Stimulated activated naive CD8-positive, alpha-beta T cell treated with anti-CD3 and anti-CD28 coated beads, Interleukin-15, Interleukin-2, amounts not matched to agents 100 U/mL and 50 U/mL, for 24 hours (primary cell): ENCODE data around the gene GPC5.

Source experiments
- ATAC-seq: fragments of 150-1000 bp; cut with Tn5 transposase; one replicate; pipeline ENCODE4 v1.10.0; 2021
- DNase-seq: peaks from one replicate; pipeline ENCODE4 v3.0.0; 2021

GPC5 gene

GRCh38 chr13:92387245-92387644, 988.8 kb downstream of the GPC5 start:
- DNase-seq (no peak), ATAC-seq (no peak)

DNA sequence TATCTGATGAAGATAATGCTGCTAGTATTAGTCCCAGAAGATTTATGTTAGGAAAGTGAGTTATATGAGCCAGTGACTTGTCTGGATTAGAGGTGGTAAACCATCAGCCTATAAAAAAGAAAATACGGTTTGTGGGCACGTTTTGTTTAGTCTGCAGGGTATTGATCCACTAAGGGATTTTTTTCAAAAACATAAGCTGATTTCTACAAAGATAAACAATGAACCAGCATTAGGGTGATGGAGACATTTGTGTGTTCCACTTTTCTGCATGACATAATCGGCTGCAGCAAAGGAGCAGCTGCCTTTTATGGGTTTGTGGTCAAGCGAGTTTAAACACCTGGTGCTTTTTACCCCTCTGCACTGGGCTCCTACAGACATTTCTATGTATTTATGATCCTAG, 991.8 kb downstream of the GPC5 start:
- no peak for ATAC-seq
- no peak for DNase-seq

DNA sequence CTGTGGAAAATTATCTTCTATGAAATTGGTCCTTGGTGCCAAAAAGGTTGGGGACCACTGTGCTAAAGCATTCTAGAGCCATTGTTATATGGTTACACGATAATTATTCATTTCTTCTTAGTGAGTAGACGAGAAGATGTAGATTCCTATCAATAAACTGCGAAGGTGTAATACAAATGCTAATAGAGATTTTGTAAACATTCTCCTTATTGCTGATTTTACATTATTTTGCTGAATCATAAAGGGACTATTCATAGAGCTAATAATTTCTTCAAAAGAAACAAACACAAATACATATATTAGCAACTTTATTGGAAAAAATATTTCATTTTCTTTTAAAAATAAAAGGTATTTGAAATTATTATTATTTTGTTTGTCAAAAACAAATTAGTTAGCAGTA, 1005.2 kb downstream of the GPC5 start:
- DNase-seq (no peak), ATAC-seq (no peak)

- no peak for ATAC-seq
These were observed 1009.4 kb downstream of the GPC5 start for GRCh38 chr13:92407858-92408257.

GRCh38 chr13:92412481-92412880, 1014.1 kb downstream of the GPC5 start:
- no peak for DNase-seq
- ATAC-seq, result no peak

More at GRCh38 chr13:92407858-92408257, 1009.4 kb downstream of the GPC5 start:
- DNase-seq, result no peak

- no peak for DNase-seq
These were observed 1014.6 kb downstream of the GPC5 start for GRCh38 chr13:92412996-92413395.

GRCh38 chr13:92413452-92413851, 1015.0 kb downstream of the GPC5 start:
- ATAC-seq (no peak), DNase-seq (no peak)

More at GRCh38 chr13:92412996-92413395, 1014.6 kb downstream of the GPC5 start:
- ATAC-seq, result no peak

GRCh38 chr13:92414851-92415250, 1016.4 kb downstream of the GPC5 start:
- no peak for DNase-seq
- no peak for ATAC-seq

DNA sequence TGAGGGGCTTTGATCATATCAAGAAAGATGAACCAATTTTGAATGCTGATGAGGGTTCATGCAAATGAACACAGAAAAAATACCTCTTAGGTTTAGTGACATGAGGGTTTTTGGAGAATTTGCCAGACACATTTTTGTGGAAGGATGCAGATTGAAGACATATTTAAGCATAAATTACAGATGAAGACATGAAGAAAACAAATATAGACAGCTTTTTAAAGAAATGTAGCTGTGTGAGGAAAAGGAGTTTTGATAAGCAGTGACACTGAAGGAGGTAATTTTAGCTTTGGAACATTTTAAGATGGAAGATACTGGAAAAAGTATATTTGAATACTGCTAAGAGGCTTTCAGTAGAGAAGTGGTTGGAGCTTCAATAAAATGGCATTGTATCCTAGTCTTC, 1017.4 kb downstream of the GPC5 start:
- DNase-seq (no peak), ATAC-seq (no peak)

DNA sequence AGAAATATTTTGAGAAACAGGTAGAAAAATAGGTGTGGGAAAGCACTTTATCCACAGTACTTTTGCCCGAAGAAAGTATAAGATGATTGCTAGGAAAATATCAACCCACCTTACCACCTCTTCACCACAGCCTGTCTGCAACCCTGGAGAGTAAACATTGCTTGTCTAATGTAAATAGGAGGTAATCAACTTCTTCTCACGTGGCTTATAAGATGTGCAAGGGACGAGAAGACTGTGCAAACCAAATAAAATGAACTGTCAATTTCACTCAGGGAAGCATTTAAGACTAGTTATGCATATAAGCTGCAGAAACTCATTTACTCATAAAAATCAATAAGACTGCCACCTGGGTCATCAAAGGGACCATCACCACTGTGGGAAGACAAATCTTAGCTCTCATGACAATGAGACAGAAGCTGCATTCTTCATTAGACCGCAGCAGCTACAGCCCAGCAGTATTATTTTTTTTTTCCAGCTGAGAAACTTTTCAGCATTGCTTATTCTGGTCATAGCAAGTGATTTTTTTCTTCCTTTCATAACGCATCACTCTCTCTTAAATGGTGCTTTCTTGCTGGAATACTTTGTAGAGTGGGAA, 1020.5 kb downstream of the GPC5 start:
- DNase-seq (no peak), ATAC-seq (no peak)

DNA sequence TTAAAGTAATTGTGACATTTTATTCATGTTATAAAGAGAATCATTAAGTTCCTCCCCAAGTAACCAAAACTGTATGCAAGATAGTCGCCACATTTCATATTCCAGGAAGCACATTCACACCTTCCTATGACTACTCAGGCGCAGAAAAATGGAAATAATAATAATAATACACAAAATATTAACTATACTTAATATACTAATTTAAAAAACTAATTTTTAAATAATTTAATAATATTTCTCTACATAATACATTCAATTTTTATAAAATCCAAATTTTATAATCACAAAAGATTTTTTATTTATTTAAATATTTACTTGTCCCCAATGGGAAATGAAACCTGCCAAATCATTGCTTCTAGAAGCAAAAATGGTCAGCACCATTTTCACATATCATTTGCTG, 1030.8 kb downstream of the GPC5 start:
- no peak for DNase-seq

DNA sequence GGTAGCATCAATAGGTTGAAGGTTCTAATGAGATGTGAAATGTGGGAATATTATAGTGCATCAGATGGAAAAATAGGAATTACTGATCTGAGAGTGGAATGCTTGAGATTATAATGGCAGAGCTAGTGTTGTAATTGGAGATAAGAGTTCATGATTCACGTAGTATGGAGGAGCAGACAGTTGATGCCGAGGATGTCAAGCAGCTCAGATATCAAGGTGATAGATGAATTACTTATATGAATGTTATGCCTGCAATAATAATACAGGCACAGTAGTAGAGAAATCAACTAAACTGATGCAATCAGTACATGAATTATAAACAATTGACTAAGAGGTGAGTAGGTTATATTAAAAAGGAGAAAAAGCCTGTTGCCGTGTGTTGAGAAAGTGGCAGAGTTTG, 1035.0 kb downstream of the GPC5 start:
- ATAC-seq (no peak), DNase-seq (no peak)

More for the DNA sequence above, 1030.8 kb downstream of the GPC5 start:
- no peak for ATAC-seq

GRCh38 chr13:92433963-92434362, 1035.5 kb downstream of the GPC5 start:
- no peak for ATAC-seq
- no peak for DNase-seq

- ATAC-seq (no peak), DNase-seq (no peak)
These were observed 1038.5 kb downstream of the GPC5 start for GRCh38 chr13:92436924-92437323.

DNA sequence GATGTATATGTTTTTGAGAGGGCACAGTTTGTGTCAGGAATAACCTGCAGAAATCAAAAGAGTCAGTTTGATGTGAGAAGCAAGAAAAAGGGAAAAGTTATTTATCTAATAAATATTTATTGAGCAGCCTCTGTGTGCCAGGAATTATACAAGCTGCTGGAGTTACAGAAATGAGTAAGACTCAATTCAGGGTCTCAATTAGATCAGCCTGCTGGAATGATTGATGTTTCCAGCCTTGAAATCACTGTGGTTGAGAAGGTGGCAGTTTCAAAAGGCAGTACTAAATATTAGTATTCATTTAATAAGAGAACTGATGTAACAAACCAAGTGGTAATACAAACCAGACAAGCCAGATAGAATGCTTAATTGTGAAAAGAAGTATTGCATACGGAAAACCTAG, 1045.8 kb downstream of the GPC5 start:
- ATAC-seq, result no peak
- DNase-seq, result no peak

DNA sequence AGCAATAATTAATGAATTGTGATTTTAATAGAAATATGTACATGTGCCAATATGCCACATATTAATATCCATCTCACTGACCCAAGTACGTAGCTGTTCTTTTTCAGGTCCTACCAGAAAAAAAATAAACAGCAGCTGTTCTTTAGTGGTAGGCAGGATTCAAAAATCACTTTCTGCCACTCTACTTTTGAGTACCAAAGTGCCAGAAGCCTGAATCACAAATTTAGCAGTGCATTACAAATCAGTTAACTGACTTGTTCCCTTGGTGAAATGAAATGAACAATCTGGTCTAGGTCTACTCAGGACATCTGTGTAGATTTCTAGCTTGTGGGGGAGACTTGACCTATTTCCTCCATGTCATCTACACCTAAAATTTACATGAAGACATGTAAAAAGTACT, 1052.6 kb downstream of the GPC5 start:
- DNase-seq (no peak), ATAC-seq (no peak)

DNA sequence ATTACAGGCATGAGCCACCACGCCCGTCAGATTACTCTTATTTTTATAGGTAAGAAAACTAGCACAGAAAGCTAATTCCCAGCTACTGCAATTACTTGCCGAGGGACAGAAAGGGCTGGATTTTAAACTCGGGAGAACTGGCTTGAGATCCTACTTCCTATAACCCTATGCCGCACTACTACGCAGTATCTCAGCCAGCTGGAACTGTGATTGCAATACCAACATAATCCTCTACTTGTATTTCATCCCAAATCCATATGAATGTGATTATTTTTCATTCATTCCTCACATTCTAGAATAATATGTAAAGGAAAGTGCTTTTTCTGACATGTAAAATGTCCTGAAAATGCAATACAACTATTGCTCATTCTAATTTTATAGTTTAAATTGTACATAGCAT, 1054.4 kb downstream of the GPC5 start:
- ATAC-seq (no peak), DNase-seq (no peak)

GRCh38 chr13:92459306-92459705, 1060.9 kb downstream of the GPC5 start:
- ATAC-seq (no peak), DNase-seq (no peak)

GRCh38 chr13:92460479-92460878, 1062.1 kb downstream of the GPC5 start:
- DNase-seq (no peak), ATAC-seq (no peak)

DNA sequence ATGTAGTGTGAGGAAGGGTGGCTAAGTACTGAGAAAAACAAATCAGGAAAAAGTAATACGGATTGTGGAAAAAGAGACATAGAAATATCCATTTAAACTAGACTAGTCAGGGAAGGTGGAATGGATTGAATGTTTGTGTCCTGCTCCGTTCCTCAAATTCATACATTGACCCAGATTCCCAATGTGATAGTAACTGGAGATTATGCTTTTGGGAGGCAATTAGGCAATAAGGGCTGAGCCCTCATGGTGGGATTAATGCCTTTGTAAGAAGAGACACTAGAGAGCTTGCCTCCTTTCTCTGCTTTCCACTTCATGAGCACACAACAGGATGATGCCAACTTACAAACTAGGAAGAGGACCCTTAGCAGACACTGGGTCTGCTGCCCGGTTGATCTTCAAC, 1063.0 kb downstream of the GPC5 start:
- DNase-seq, result no peak

GRCh38 chr13:92461831-92462230, 1063.4 kb downstream of the GPC5 start:
- ATAC-seq (no peak), DNase-seq (no peak)

More for the DNA sequence above, 1063.0 kb downstream of the GPC5 start:
- ATAC-seq, result no peak

DNA sequence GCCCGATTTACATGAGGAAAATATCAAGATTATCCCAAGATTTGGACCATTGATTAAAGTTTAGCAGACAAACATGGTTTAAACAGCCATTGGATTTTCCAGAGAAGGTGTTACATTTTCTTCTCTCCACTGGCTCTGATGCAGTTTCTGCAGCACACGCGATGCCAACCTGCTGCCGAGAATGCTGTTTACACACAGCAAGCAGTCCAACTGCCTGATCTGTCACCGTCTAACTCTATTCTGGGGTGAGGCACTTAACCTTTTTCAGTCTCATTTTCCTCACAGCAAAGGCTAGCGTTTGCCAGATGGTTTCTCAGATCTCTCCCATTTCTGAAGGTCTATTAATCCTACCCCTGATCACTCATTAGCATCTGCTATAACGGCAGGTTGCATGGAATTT, 1064.7 kb downstream of the GPC5 start:
- DNase-seq (no peak), ATAC-seq (no peak)

- DNase-seq (no peak), ATAC-seq (no peak)
These were observed 1075.5 kb downstream of the GPC5 start for GRCh38 chr13:92473765-92474475.

DNA sequence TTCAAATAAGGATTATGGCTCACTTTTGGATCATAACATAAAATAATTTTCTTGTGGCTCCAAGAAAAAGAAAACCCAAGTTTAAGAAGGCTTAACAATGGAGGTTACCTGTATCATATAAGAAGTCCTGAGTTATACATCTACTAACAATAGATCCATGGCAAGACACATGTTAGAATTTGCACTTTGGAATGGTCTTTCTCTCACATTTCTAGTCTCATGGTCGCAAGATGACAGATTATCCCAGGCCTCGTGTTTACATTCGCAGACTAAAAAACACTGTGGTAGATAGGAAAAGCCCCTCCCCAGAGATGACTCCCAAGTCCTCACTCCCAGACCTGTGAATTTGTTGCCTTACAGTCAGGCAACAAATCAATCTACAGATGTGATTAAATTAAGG, 1082.0 kb downstream of the GPC5 start:
- ATAC-seq (no peak), DNase-seq (no peak)
